Measurements from ENCODE around the gene CRIM1.
"Not testable (repeated sequence)": the region's sequence is repeated elsewhere in the genome, so short reads cannot be mapped to it uniquely, and the experiment has no call there.

CRIM1 gene, protein sequence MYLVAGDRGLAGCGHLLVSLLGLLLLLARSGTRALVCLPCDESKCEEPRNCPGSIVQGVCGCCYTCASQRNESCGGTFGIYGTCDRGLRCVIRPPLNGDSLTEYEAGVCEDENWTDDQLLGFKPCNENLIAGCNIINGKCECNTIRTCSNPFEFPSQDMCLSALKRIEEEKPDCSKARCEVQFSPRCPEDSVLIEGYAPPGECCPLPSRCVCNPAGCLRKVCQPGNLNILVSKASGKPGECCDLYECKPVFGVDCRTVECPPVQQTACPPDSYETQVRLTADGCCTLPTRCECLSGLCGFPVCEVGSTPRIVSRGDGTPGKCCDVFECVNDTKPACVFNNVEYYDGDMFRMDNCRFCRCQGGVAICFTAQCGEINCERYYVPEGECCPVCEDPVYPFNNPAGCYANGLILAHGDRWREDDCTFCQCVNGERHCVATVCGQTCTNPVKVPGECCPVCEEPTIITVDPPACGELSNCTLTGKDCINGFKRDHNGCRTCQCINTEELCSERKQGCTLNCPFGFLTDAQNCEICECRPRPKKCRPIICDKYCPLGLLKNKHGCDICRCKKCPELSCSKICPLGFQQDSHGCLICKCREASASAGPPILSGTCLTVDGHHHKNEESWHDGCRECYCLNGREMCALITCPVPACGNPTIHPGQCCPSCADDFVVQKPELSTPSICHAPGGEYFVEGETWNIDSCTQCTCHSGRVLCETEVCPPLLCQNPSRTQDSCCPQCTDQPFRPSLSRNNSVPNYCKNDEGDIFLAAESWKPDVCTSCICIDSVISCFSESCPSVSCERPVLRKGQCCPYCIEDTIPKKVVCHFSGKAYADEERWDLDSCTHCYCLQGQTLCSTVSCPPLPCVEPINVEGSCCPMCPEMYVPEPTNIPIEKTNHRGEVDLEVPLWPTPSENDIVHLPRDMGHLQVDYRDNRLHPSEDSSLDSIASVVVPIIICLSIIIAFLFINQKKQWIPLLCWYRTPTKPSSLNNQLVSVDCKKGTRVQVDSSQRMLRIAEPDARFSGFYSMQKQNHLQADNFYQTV

DNA sequence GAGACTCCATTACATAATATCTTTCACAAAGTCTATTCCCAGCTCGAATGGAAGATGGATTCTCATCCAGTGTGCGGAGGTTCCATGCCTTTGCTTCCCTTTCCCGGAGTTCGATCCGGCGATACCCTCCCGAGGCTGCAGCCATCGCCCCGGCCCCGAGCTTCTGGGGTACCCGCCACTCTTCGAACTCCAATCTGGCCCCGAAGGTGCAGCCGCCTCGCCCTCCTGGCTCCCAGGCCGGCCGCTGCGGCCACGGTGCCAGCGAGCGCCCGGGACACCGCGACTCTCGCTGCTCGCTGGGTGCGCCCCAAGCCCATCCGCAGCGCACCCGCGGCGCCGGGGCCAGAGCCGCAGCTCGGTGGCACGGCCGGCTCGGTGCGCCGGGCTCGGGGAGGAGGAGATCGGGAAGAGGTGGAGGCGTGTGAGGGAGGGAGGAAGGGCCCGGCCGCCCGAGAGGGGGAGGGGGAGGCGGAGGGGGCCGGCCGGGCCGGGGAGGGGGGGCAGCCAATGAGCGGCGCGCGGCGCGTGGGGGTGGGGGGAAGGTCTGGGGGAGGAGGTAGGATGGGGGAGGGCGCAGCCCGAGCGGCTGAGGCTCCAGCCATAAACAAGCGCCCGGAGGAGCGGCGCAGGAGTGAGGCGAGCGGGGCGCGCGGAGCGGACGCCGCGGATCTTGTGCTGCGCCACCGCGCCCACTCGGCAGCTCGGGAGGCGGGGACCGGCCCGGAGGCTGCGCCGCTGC lies at the start of gene CRIM1:
TSS of gene CRIM1 (plus strand) at position 628 of the 739 bp plus-strand sequence. CDS start 515 bp downstream, outside the sequence.
- DNase-seq, result peak; percentile 65

DNA sequence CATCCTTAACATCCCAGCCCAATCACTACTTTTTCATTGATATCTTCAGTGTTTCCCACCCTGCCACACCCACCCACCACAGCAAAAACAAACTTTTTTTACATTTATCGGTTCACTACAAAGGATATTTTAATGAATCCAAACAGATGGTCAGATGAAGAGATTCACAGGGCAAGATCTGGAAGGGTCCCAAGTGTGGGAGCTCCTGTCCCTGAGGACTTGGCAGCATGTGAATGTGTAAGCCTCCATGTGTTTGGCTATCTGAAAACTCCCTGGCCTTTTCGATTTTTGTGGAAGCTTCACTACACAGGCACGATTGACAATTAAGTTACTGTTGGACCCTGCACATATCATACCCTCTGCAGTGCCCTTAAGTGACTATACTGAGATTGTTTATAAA lies 48.1 kb upstream of the CRIM1 start:
- no peak for DNase-seq

DNA sequence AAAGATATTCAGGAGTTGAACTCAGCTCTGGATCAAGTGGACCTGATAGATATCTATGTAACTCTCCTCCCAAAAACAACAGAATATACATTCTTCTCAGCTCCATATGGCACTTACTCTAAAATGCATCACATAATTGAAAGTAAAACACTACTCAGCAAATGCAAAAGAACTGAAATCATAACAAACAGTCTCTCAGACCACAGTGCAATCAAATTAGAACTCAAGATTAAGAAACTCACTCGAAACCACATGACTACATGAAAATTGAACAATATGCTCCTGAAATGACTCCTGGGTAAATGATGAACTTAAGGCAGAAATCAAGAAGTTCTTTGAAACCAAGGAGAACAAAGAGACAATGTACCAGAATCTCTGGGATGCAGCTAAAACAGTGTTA lies 45.1 kb upstream of the CRIM1 start:
- DNase-seq, result not testable (repeated sequence)

DNA sequence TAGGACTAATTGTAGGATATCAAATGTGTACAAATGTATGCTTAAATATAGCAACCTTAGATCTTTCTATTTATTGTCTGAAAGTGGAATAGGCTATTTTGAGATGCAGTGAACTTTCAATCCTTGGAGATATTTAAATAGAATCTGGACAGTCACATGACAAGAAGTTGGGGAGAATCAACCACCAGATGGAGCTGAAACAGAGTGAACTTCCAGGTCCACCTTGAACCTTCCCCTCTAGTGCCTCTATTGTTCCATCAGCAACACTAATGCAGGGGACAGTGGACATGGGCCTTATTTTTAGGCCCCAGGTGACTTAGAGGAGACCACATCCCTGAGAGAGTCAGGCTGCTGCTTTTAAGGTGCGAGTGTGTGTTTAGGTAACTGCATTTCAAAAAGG lies 37.0 kb upstream of the CRIM1 start:
- no peak for DNase-seq

DNA sequence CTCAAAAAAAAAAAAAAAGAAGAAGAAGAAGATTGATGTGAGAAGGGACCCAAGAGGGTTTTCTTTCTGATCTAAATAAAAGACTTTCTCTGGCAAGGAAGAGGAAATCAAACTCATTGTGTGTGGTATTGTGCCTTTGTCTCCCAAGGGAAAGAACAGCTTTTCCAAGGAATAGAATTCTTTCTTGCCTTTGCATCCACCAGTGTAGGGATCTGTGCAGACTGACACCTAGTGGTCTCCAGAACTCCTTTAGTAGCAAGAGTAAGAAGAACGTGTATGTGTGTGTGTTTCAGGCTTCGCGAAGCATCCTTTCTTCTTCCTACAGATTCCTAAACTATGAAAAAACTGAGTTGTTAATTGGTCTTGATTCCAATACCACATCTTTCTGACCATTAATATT lies 33.5 kb upstream of the CRIM1 start:
- DNase-seq, result no peak

DNA sequence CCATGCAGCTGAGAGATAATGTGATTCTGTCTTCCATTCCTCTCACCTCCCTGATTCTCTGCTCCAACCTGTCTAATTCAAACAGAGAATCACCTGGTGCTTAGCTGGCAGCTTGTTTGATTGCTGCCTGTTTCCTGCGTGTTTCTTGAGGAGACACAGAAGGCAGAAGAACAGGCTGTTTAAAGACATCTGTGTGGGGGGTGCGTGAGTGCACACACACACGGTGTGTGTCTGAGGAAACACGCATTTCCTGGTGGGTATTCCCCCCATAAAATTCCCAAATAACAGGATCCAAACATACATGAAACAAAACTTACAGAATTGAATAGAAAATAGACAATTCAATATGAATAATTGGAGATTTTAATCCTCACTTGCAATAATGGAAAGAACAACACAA lies 29.3 kb upstream of the CRIM1 start:
- no peak for DNase-seq

DNA sequence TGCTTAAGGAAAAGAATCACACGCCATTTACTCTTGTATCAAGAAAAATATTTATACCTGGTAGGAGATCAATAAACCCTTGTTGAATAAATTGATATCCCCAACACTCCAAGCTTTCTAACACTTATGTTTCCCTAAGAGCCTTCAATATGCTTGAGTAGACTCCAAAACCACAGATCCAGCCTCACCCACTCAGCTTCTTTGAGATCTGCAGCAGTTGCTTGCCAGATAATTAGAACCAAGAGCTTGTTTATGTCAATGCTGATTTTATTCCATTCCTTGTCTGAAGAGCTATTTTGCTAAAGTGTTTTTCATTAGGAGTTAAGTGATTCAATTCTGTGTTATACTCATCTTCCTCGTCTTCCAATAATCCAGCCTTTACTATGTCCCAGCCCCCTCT lies 26.3 kb upstream of the CRIM1 start:
- no peak for DNase-seq

DNA sequence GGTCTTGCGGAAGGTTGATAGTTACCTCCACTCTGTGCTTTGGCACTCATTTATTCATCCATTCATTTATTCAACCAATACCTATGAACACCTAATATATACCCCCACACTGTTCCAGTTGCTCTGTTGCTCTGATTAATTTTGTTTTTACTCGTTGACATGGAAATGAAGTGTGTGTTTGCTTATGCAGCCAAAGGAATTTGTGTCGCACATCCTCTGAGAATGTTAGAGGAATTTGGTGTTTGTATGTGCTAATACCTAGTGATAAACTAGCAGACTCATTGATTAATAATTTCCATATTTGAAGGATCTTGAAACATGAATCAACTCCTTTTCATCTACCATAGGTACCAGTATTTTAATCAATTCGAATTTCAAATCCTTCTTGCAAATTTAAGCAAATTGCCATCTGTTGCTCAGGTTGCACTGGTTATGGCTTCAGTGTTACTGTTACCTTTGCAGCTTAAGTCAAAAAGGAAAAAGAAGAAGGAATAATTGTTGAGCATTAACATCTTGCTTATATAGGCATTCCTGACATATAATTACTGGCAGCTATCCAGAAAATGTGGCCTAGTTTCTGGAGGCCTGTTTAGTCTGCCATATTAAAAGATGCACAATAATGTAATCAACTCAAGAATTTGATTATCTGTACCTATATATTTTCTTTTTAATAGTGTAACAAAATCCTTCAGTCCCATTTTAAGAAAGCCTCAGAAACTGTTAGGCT lies 25.7 kb upstream of the CRIM1 start:
- no peak for DNase-seq

DNA sequence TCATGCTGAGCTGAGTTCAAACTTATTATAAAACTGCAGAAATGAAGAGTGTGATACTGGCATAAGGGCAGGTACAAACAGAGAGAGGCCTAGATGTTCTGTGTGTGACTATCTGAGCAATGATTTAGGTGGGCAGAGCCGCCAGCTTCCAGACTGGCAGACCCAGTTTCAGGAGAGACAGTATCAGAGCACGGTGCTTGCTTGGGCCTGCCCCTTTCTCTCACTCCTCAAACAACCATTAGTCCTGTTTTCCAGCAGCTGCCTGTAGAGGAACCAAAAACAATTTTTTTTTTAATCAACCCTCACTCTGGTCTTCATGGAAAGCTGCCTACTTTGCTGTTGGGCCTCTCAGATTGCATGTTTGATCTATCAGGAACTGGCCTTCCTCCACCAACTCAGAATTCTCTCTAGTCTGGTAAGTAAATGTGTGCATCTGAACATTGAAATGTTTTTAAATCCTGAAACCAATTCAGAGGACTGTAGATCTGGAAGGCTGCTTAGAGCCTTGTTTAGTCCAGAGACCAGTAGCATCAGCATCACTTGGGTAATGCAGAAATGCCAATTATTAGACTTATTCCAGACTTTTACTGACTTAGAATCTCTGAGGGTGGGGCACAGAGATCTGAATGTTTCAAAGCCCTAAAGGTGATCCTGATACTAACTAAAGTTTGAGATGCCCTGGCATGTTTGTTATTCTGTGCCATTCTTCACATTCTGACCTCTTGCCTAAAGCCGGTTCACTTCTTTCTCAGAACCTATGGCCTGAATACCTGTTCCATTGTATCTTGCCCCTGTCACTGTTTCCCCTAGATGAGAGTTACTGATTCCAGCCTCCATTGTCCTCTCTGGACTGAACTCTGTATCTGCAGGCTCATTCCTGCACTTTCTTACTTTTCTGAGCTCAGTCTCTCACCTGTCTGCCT lies 24.8 kb upstream of the CRIM1 start:
- no peak for DNase-seq

DNA sequence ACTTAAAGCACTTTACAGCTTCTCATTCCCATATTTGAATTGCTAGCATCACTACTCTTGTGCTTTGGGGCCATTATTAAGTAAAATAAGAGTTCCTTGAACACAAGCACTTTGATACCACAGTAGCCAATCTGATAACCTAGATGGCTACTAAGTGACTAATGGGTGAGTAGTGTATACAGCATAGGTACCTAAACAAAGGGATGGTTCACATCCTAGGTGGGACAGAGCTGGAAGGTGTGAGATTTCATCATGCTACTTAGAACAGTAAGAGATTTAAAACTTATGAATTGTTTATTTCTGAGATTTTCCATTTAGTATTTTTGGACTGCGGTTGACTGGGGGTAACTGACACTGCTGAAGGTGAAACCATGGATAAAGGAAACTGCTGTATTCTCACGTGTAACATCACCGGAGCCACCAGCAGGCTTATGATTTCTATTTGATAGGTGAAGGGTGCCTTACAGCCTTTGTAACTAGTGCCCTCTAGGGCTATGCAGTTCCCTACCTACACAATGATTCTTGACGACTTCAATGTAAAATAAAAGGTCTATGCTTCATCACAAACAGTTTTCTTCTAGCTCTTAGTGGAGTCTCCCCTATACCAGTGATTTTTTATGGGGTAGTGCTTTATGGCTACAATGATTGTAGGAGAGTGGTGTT lies 22.1 kb upstream of the CRIM1 start:
- DNase-seq, result no peak

DNA sequence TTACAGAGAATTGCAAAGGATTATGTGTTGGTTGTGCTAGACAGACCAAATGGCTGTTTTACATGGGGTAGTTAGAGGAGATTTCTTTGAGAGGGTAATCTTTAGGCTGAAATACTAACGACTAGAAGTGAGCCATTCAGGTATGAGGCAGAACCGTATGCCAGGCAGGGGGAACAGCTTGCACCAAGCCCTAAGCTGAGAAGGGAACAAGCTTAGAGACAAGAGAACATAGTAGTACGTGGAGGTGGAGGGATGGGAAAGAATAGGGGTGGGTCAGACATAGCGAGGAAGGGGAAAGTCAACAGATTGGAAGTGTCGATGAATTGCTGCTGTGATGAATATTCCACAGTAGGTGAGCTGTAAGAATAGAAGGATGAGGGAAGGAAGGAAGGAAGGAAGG lies 20.0 kb upstream of the CRIM1 start:
- DNase-seq, result no peak

DNA sequence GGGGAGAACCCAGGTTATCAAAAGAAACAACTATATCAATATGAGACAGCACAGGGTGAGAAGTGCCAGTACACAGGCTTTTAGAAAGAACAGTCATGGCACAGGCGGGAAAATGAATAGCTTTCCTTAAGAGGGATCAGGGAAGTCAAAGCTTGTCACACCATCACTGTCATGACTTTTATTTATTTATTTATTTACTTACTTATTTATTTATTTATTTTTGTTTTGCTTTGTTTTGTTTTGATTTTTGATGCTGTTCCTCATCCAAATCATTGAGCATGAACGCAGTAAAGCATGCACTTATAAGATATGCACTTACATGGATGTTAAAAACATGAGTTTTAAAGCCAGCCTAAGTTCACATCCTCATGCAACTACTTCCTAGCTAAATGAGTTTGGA lies 19.3 kb upstream of the CRIM1 start:
- DNase-seq, result no peak

DNA sequence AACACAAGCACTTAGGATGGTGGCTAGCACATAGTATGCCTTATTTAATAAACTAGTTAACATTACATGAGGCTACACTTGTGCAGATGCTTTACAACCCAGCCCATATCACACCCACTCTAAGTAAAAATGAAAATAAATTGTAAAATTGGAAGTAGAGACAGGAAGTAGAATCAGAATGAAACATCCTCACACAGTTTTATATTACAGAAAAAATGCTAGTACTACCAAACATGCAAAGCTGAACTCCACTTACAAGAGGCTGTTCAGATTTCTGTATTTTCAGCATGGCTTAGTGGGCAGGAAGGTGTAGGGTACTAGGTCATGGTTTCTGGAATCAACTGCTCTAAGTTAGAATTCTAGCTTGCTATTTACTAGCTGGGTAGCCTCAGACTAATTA lies 18.2 kb upstream of the CRIM1 start:
- DNase-seq, result no peak

DNA sequence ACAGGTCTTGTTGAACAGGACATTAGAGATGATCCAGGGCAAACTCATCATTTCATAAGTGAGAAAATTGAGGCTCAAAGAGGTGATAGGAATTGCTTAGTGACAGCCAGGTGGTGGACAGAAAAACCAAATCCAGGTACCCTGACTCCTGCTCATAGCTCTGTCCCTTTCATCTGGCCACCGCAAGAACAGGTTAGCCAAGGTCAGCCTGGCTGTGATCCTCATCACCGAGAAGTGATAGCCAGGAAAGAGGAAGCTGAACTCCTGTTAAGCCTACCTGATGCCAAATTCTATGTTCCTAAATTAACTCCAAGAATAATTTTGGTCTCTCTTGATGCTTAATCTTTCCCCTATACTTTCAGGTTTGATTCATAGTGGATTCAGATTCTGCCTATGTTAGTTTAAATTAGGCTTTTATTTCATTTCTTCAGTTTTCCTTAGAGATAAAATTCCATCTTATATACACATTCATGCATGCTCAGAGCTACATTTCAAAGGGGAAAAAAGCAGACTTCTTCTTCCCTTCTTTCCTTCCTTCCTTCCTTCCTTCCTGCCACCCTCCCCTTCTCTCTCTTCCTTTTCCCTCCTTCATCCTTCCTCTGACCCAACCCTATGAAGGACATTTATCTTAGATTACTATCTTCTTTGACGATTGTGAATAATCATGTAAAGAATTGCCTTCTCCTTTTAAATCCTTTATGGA lies 17.3 kb upstream of the CRIM1 start:
- no peak for DNase-seq

DNA sequence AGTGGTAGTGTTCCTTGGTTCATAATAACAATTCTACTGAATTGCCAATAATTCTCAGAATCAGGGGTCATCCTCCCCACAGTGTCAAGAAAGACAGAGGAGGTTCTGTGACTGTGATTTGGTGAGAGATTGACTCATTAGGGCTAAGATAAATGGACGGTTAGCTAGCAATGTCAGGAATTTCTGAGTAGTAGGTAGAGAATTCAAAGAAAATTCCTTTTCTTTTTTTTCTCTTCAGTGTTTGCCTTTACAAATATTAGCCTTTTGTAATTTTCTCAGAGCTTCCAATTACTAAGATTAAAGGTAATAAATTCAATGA lies 16.8 kb upstream of the CRIM1 start:
- DNase-seq, result no peak

DNA sequence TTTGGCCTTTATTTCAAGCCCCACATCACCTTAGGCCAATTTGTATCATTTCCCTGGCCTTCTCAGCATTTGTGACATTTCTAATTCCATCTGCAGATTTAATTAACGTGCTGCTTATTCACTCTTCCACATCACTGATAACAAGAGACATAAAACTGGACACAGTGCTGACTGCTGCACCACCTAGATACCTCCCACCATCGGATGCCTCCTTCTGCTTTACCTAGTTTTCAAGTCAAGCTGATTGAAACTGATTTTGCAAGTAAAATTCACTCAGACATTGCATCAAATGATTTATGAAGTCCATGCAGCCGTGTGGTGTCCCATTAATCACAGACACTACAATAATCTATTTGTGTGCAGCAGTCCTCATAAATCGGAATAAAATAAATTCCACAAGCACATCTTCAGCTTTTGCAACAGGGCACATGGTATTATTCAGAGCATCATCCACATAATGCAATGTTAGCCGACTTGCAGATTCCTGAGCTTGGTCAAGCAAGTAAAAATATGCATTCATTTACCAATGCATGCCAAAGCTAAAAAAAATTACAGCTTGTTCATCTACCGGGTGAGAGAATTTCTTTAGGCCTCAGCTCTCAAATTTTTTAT lies 15.9 kb upstream of the CRIM1 start:
- DNase-seq, result no peak

DNA sequence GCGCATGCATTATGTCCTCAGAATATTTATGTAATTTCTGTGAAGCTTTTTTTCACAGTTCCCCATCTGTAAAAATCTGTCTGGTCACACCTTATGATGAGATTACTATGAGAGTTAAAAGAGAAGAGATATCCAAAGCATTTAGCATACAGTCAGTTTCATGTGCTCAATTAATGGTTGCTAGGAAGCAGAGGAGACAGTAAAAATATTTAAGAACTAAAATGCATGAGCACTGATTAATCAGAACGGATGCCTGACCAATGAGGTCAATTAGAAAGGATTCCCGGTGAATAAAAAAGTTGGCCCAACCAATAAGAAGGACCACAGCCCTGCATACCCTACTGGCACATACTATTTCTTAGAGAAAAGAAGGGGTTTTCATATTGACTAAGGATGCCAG lies 12.0 kb upstream of the CRIM1 start:
- no peak for DNase-seq

DNA sequence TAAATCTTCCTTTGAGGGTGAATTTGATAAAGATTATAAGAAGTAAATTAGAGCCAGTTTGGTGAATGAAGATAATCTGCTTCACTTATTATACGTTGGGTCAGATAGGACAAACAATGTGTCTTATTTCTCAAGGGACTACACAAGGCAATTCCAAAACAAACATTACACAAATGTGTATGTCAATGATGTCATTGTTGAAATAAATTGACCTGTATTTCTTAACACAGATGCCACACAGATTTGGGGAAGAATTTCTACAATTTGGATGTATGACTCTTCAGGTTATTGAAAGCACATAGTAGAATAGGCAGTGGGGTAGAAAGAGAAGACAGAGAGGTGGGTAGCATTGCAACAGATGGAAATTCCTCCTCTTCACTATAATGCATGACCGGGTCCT lies 6.9 kb upstream of the CRIM1 start:
- DNase-seq, result no peak

DNA sequence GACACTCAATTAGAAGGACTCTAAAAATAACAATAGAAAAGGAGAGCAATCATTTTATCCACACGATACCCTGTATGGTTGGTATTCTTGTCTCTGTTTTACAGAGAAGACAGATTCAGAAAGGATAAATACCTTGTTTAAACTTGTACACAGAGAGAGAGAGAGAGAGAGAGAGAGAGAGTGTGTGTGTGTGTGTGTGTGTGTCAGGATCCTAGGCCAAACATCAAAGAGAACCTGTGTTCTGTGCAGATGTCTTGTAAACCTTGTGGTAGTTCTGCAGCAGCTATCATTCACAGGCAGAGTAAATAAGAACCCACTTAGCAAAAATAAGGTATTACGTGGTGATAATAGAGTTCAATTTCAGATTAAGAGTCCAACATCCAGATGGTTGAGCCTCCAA lies 4.3 kb upstream of the CRIM1 start:
- DNase-seq, result no peak

All from activated CD8-positive, alpha-beta memory T cell treated with anti-CD3 and anti-CD28 coated beads, Interleukin-2, amount 50 U/mL, for 4 hours (primary cell).